K562 (cell line): ENCODE data around the gene FAM83D. TPM values are rescaled to one million over a fixed set of nuclear protein-coding genes. Genes with fewer than 3 reads are reported as not detected.

Experiments used
- ATAC-seq: fragments of 200-7000 bp; cut with Tn5 transposase; 3 replicates; pipeline ENCODE4 v1.9.1; 2020; ENCODE audit warnings: moderate library complexity
- BruUV-seq: library from RNA; stranded (reverse); fragments of 400-500 nt; replicated peaks from 2 replicates; lab custom pipeline; 2021; lab: Mats Ljungman, UMichigan
- CTCF ChIA-PET: fragments of 300-600 bp; formaldehyde crosslinking; extraction: SDS; loops from one replicate; lab custom pipeline; 2021; ENCODE audit warnings: low intra/inter-chr PET ratio; lab: Yijun Ruan, JAX
- POLR2A ChIA-PET: fragments of 300-600, 350-650 bp; sonication (Branson Sonifier 250); formaldehyde crosslinking; extraction: SDS; loops from one replicate; lab custom pipeline; 2021; ENCODE audit warnings: antibody characterized with exemption, inconsistent platforms; lab: Yijun Ruan, JAX
- DNase-seq, 4 experiments: peaks; one replicate each; pipeline versions ENCODE4 v3.0.0 to v3.0.0-alpha.2; 2011 to 2018; ENCODE audit warnings: low spot score in 3 of 4, mixed read lengths in 3 of 4; ENCODE audit errors: extremely low read depth in 1 of 4
- FAIRE-seq: peaks from 2 replicates; lab custom pipeline; 2011; peaks lifted over from hg19 to GRCh38; lab: Jason Lieb, UNC
- H2AFZ ChIP-seq: 2 replicates; pipeline ENCODE4 v1.6.0; 2011; ENCODE audit warnings: low read depth, low read length, control low read depth, inconsistent platforms
- H3K27ac ChIP-seq: fragments of 200-600 bp; 3 replicates; pipeline ENCODE4 v1.8.0; 2011; ENCODE audit warnings: low read depth, mild to moderate bottlenecking, control low read depth, inconsistent platforms, low read length, moderate library complexity, mixed read lengths; ENCODE audit errors: extremely low read depth
- H3K27me3 ChIP-seq, 2 experiments: fragments of 300-600 bp in 1 of 2; 2 replicates in 1 of 2; 3 replicates in 1 of 2; pipeline versions ENCODE4 v1.6.0 to v1.8.0; 2011; ENCODE audit warnings: inconsistent platforms in 2 of 2, low read length in 2 of 2, mild to moderate bottlenecking in 1 of 2, mixed read lengths in 1 of 2, moderate library complexity in 1 of 2; ENCODE audit not compliant: control insufficient read depth in 2 of 2, insufficient read depth in 2 of 2
- H3K36me3 ChIP-seq: fragments of 300-600 bp; 3 replicates; pipeline ENCODE4 v1.8.0; 2011; ENCODE audit warnings: mild to moderate bottlenecking, low read length, inconsistent platforms; ENCODE audit not compliant: control insufficient read depth, insufficient read depth
- H3K4me1 ChIP-seq, 2 experiments: fragments of 200-600 bp in 1 of 2; replicated peaks in 1 of 2; 2 replicates in 1 of 2; 3 replicates in 1 of 2; pipeline versions ENCODE4 v1.5.1 to v1.8.0; 2011; ENCODE audit warnings: inconsistent platforms in 2 of 2, low read length in 2 of 2, mild to moderate bottlenecking in 1 of 2, mixed read lengths in 1 of 2, moderate library complexity in 1 of 2; ENCODE audit not compliant: control insufficient read depth in 2 of 2, insufficient read depth in 2 of 2
- H3K4me2 ChIP-seq: 2 replicates; pipeline ENCODE4 v1.6.1; 2011; ENCODE audit warnings: low read length, control low read depth, inconsistent platforms, mixed read lengths; ENCODE audit not compliant: insufficient read depth
- H3K4me3 ChIP-seq: fragments of 200-600 bp; sonication (generic), shearing (Covaris generic); 2 replicates; pipeline ENCODE4 v1.5.1; 2016; ENCODE audit warnings: control low read depth, inconsistent platforms
- H3K79me2 ChIP-seq: fragments of 200-600 bp; 3 replicates; pipeline ENCODE4 v1.8.0; 2011; ENCODE audit warnings: low read length, inconsistent platforms; ENCODE audit not compliant: control insufficient read depth, insufficient read depth
- H3K9ac ChIP-seq, 2 experiments: 2 replicates each; pipeline versions ENCODE4 v1.6.0 to v1.6.1; 2011; ENCODE audit warnings: low read depth in 2 of 2, low read length in 2 of 2, control low read depth in 1 of 2, inconsistent platforms in 1 of 2, mild to moderate bottlenecking in 1 of 2, mixed read lengths in 1 of 2; ENCODE audit not compliant: insufficient read depth in 1 of 2
- H3K9me1 ChIP-seq: one replicate; pipeline ENCODE4 v1.6.0; 2011; ENCODE audit warnings: inconsistent platforms, mild to moderate bottlenecking, low read length, moderate library complexity; ENCODE audit not compliant: control insufficient read depth, insufficient read depth
- H3K9me3 ChIP-seq: replicated peaks from 2 replicates; pipeline ENCODE4 v1.5.1; 2011; ENCODE audit warnings: low read depth, low read length, inconsistent platforms; ENCODE audit not compliant: control insufficient read depth, insufficient read depth
- H4K20me1 ChIP-seq: replicated peaks from 2 replicates; pipeline ENCODE4 v1.6.1; 2011; ENCODE audit warnings: low read length, inconsistent platforms, mixed read lengths; ENCODE audit not compliant: control insufficient read depth, insufficient read depth
- ATF1 ChIP-seq, 2 experiments: fragments of 450-650 bp in 1 of 2; IDR thresholded peaks; 2 replicates each; pipeline ENCODE4 v1.6.1; 2016; ENCODE audit warnings: missing compliant biosample characterization in 1 of 2, missing genetic modification characterization in 1 of 2
- ELK3 ChIP-seq: fragments of 450-650 bp; formaldehyde crosslinking; IDR thresholded peaks from 2 replicates; pipeline ENCODE4 v1.4.0; 2020; ENCODE audit warnings: mild to moderate bottlenecking
- FOXP1 ChIP-seq: sonication (generic); formaldehyde crosslinking; IDR thresholded peaks from 2 replicates; pipeline ENCODE4 v1.8.0; 2022; ENCODE audit warnings: mild to moderate bottlenecking, missing genetic modification reagents
- IFI16 ChIP-seq: fragments of 250-450 bp; sonication (Bioruptor Pico); IDR thresholded peaks from 2 replicates; pipeline ENCODE4 v2.1.2; 2022; ENCODE audit warnings: mild to moderate bottlenecking, inconsistent platforms
- TSC22D4 ChIP-seq: fragments of 450-650 bp; IDR thresholded peaks from 2 replicates; pipeline ENCODE4 v1.6.1; 2016; ENCODE audit warnings: missing genetic modification characterization, missing biosample characterization, control low read depth
- U2AF1 ChIP-seq: fragments of 200-400 bp; formaldehyde crosslinking; optimal IDR thresholded peaks from 2 replicates; pipeline ENCODE3; 2017; ENCODE audit warnings: mild to moderate bottlenecking, low read depth, low read length, moderate library complexity
- ZBTB11 ChIP-seq, 3 experiments: fragments of 200-800 bp in 1 of 3; fragments of 250-450 bp in 1 of 3; fragments of 450-650 bp in 1 of 3; sonication (Bioruptor Pico) in 1 of 3; sonication (Bioruptor generic) in 1 of 3; formaldehyde crosslinking in 1 of 3; IDR thresholded peaks; 2 replicates each; pipeline versions ENCODE4 v1.6.1 to v1.8.0; 2016 to 2022; ENCODE audit warnings: mild to moderate bottlenecking in 2 of 3, missing genetic modification characterization in 2 of 3, missing compliant biosample characterization in 1 of 3, moderate library complexity in 1 of 3
- ZBTB33 ChIP-seq: sonication (generic); formaldehyde crosslinking; IDR thresholded peaks from 2 replicates; pipeline ENCODE4 v1.8.1; 2023; ENCODE audit warnings: mild to moderate bottlenecking, missing genetic modification reagents
- WGBS: fragments of 100-300 bp; shearing (Covaris generic); methylation state at CpG from one replicate; pipeline ENCODE4 v1.1.6; 2016; ENCODE audit warnings: low coverage, mixed read lengths; ENCODE audit not compliant: insufficient coverage; ENCODE audit errors: missing lambda C conversion rate; 5-methylcytosine and 5-hydroxymethylcytosine counted together
- in situ Hi-C: fragments of 300-500 bp; cut with MboI; formaldehyde crosslinking; loops from 4 replicates; pipeline ENCODE4 v1.15.0; 2018; ENCODE audit warnings: inconsistent platforms, mixed read lengths
- intact Hi-C: fragments of 100-400 bp; cut with micrococcal nuclease; formaldehyde crosslinking; loops from 2 replicates; pipeline ENCODE4 v1.14.2; 2022
- polyA plus RNA-seq, 8 experiments: library from polyadenylated mRNA; depleted of rRNA in 4 of 8; stranded (reverse) in 5 of 8; unstranded in 3 of 8; fragments of >200 nt; fragmentation: Nextera tagmentation in 2 of 8; fragmentation: Illumina TruSeq in 1 of 8; extraction: Ambion mirVana in 2 of 8; extraction: Trizol in 1 of 8; gene quantifications; 2 replicates each; pipeline versions ENCODE4 v1.2.1 to v1.2.3, GENCODE V29; 2011 to 2014; ENCODE audit warnings: inconsistent platforms in 1 of 8, missing spikeins in 1 of 8
- total RNA-seq, 7 experiments: library from RNA; depleted of rRNA in 6 of 7; stranded (reverse); fragments of >200 nt in 6 of 7; fragmentation: Illumina TruSeq in 2 of 7; extraction: Trizol in 2 of 7; gene quantifications; 2 replicates each; pipeline versions ENCODE4 v1.2.1 to v1.2.3, GENCODE V29; 2011 to 2021; ENCODE audit warnings: low replicate concordance in 1 of 7

FAM83D gene
- total and polyA plus RNA-seq, 9 of the 15 experiments (the other 6 are each of a cell fraction or from before 2014, with no cell fraction given): 8.2 to 66.1 (median 43.5) TPM

- Histone ChIP-seq H3K27me3 (peaks cover 0 to 18% of the 10 kb centered on the region in 2 experiments; a peak in 2 of 5 replicates), H3K36me3 (no peaks in the 10 kb centered on the region), H3K4me3 (no peak overlapping the region), H3K9me1 (no peaks in the 10 kb centered on the region), H3K9ac (no peak overlapping the region)
- WGBS: 16% methylated on average over 5 of the region's 5 CpGs
- no peak for FAIRE-seq
- TF ChIP-seq ATF1 (CRISPR knock-in tag; IDR thresholded peaks at IDR 0.05) (no peak), ATF1 (tag; IDR thresholded peaks at IDR 0.05) (no peak), ZBTB11 (CRISPR knock-in tag; IDR thresholded peaks at IDR 0.05) (no peak), TSC22D4 (no peak), ELK3 (no peak), U2AF1 (no peak), FOXP1 (CRISPR knock-in tag) (no peak), ZBTB33 (no peak), IFI16 (CRISPR knock-in tag) (no peak)
- TF ChIP-seq, all 486 proteins: peak for 0
- ATAC-seq (no peak), DNase-seq (no peak)
- Histone ChIP-seq H3K9me3 (0 out of 2 replicates have a peak, but pooled peaks cover 5% of the 10 kb centered on the region), H3K4me2 (no peak overlapping the region), H3K79me2 (no peaks in the 10 kb centered on the region), H3K27ac (no peak overlapping the region), H3K4me1 (no peaks in the 10 kb centered on the region), H2AFZ (no peak overlapping the region), H4K20me1 (no peaks in the 10 kb centered on the region)
- CTCF ChIA-PET: no interaction called here
- POLR2A ChIA-PET: interaction anchor here (0.6 kb wide), 1 partner anchor 24 kb away, joined by 3 read pairs; no protein-coding TSS in a partner anchor
- intact Hi-C loops: no loop called here
- in situ Hi-C loops: no loop called here
- BruUV-seq: no TSS peak
Measured at GRCh38 chr20:38903335-38903734, 22.9 kb upstream of the FAM83D start.
